Glutamatergic neuron (in vitro differentiated cells): ENCODE measurements around the gene ITPR1. TPM values are rescaled to one million over a fixed set of nuclear protein-coding genes. Genes with fewer than 3 reads are reported as not detected.

Experiments
- DNase-seq: peaks from one replicate; pipeline ENCODE4 v3.0.0; 2022
- H3K27ac Mint-ChIP-seq: one replicate; pipeline ENCODE4 v1.8.0; 2020; ENCODE audit warnings: mild to moderate bottlenecking, mixed read lengths, inconsistent platforms; ENCODE audit not compliant: unreplicated experiment
- H3K27me3 Mint-ChIP-seq: one replicate; pipeline ENCODE4 v1.8.0; 2020; ENCODE audit warnings: mild to moderate bottlenecking, moderate library complexity, mixed read lengths, inconsistent platforms; ENCODE audit not compliant: unreplicated experiment
- H3K36me3 Mint-ChIP-seq: one replicate; pipeline ENCODE4 v1.8.0; 2020; ENCODE audit warnings: mild to moderate bottlenecking, mixed read lengths, inconsistent platforms; ENCODE audit not compliant: unreplicated experiment
- H3K4me1 Mint-ChIP-seq: one replicate; pipeline ENCODE4 v1.8.0; 2020; ENCODE audit warnings: mild to moderate bottlenecking, low read depth, mixed read lengths, inconsistent platforms; ENCODE audit not compliant: unreplicated experiment
- H3K4me3 Mint-ChIP-seq: one replicate; pipeline ENCODE4 v1.8.0; 2020; ENCODE audit warnings: mild to moderate bottlenecking, mixed read lengths, inconsistent platforms; ENCODE audit not compliant: unreplicated experiment
- H3K9me3 Mint-ChIP-seq: one replicate; pipeline ENCODE4 v1.8.0; 2020; ENCODE audit warnings: mild to moderate bottlenecking, moderate library complexity, mixed read lengths, inconsistent platforms; ENCODE audit not compliant: unreplicated experiment
- total RNA-seq: library from RNA; stranded (reverse); fragmentation: NEBNext Ultra II Directional; extraction: Animal tissue kit (Norgen Biotek cat#: 25700); gene quantifications from one replicate; pipeline ENCODE4 v1.2.1, GENCODE V29; 2021; ENCODE audit not compliant: unreplicated experiment
- TF ChIP-seq, protein P1 (sequence below): fragments of 200-600 bp; sonication (generic); IDR thresholded peaks from one replicate; pipeline ENCODE4 v1.5.0; 2021; ENCODE audit not compliant: partially characterized antibody, unreplicated experiment

The ITPR1 gene
- total RNA-seq, 1 donor from 2014 or later, result 6.9 TPM

DNA sequence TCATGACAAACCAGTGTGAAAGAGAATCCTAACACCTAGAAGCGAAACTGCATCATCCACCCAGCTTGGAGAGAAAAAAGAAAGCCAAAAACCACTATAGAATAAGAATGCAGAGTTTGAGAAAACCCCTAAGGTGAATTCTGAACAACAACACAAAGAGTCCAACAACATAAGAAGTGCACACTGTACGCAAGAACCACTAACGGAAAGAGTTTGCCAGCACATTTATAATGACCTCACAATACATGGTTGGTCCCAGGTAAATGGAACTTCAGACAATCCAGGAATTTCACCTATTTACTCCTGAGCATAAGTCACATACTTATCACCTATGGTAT is 357.7 kb downstream of the ITPR1 start:
- Mint-ChIP-seq H3K27ac (no peak overlapping the region), H3K4me1 (peaks cover 4% of the 10 kb centered on the region), H3K27me3 (no peaks in the 10 kb centered on the region), H3K4me3 (no peak overlapping the region), H3K36me3 (no peaks in the 10 kb centered on the region), H3K9me3 (no peaks in the 10 kb centered on the region)
- TF ChIP-seq, protein P1, sequence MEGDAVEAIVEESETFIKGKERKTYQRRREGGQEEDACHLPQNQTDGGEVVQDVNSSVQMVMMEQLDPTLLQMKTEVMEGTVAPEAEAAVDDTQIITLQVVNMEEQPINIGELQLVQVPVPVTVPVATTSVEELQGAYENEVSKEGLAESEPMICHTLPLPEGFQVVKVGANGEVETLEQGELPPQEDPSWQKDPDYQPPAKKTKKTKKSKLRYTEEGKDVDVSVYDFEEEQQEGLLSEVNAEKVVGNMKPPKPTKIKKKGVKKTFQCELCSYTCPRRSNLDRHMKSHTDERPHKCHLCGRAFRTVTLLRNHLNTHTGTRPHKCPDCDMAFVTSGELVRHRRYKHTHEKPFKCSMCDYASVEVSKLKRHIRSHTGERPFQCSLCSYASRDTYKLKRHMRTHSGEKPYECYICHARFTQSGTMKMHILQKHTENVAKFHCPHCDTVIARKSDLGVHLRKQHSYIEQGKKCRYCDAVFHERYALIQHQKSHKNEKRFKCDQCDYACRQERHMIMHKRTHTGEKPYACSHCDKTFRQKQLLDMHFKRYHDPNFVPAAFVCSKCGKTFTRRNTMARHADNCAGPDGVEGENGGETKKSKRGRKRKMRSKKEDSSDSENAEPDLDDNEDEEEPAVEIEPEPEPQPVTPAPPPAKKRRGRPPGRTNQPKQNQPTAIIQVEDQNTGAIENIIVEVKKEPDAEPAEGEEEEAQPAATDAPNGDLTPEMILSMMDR, result no peak
- no peak for DNase-seq

- Mint-ChIP-seq H3K9me3 (peaks cover 1% of the 10 kb centered on the region), H3K27me3 (peaks cover 1% of the 10 kb centered on the region), H3K36me3 (no peaks in the 10 kb centered on the region), H3K4me3 (no peak overlapping the region), H3K27ac (no peak overlapping the region), H3K4me1 (peaks cover 4% of the 10 kb centered on the region)
- DNase-seq, result no peak
- TF ChIP-seq, protein P1, result no peak
Measured at GRCh38 chr3:4852780-4853748, 359.9 kb downstream of the ITPR1 start.

DNA sequence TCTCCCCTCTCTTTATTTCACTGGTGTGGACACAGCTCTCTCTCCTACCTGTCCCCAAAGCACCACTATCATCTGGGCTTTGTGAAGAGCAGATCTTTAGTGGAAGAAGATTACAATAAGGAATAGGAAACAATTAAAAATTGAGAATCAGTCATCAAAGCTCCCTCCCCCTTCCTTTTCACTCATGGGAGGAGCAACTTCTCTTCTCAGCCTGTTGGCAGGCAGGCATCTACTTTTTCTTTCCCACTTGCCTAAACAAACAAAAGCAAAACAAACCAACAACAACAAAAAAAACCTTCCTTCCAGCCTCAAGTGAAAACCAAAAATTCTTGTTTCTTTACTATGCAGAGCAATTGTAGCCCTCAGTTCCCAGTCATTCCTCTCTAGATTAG is 360.6 kb downstream of the ITPR1 start:
- no peak overlapping the region for H3K4me3 Mint-ChIP-seq
- no peak overlapping the region for H3K27ac Mint-ChIP-seq
- no peaks in the 10 kb centered on the region for H3K36me3 Mint-ChIP-seq
- DNase-seq, result no peak
- peaks cover 1% of the 10 kb centered on the region for H3K9me3 Mint-ChIP-seq
- TF ChIP-seq, protein P1, result no peak
- peaks cover 1% of the 10 kb centered on the region for H3K27me3 Mint-ChIP-seq
- no peaks in the 10 kb centered on the region for H3K4me1 Mint-ChIP-seq

- no peaks in the 10 kb centered on the region for H3K36me3 Mint-ChIP-seq
- TF ChIP-seq, protein P1, result no peak
- no peaks in the 10 kb centered on the region for H3K4me1 Mint-ChIP-seq
- no peak overlapping the region for H3K4me3 Mint-ChIP-seq
- peaks cover 4% of the 10 kb centered on the region for H3K9me3 Mint-ChIP-seq
- peaks cover 1% of the 10 kb centered on the region for H3K27me3 Mint-ChIP-seq
- DNase-seq, result no peak
- no peak overlapping the region for H3K27ac Mint-ChIP-seq
Measured at GRCh38 chr3:4855676-4856075, 362.5 kb downstream of the ITPR1 start.

- H3K4me1 Mint-ChIP-seq, result no peaks in the 10 kb centered on the region
- no peaks in the 10 kb centered on the region for H3K36me3 Mint-ChIP-seq
- TF ChIP-seq, protein P1, result no peak
- H3K4me3 Mint-ChIP-seq, result no peak overlapping the region
- peaks cover 4% of the 10 kb centered on the region for H3K9me3 Mint-ChIP-seq
- no peak overlapping the region for H3K27ac Mint-ChIP-seq
- peaks cover 1% of the 10 kb centered on the region for H3K27me3 Mint-ChIP-seq
- no peak for DNase-seq
Measured at GRCh38 chr3:4856136-4856535, 363.0 kb downstream of the ITPR1 start.
